HCT116 (cell line): Measurements from ENCODE around the gene MYO3B. TPM values are rescaled to one million over a fixed set of nuclear protein-coding genes. Genes with fewer than 3 reads are reported as not detected.

ENCODE experiments used
- ATAC-seq: fragments of 200-7000 bp; cut with Tn5 transposase; 2 replicates; pipeline ENCODE4 v1.9.1; 2020; ENCODE audit warnings: mild to moderate bottlenecking, moderate library complexity
- BruUV-seq: library from RNA; stranded (reverse); fragments of 400-500 nt; replicated peaks from 2 replicates; lab custom pipeline; 2021; lab: Mats Ljungman, UMichigan
- CTCF ChIA-PET: fragments of 300-600 bp; sonication (Branson Sonifier 250); formaldehyde crosslinking; loops from one replicate; lab custom pipeline; 2021; ENCODE audit warnings: antibody characterized with exemption; lab: Charles Lee
- POLR2A ChIA-PET: fragments of 300-600, 350-600 bp; sonication (Branson Sonifier 250); formaldehyde crosslinking; loops from one replicate; lab custom pipeline; 2021; ENCODE audit warnings: antibody characterized with exemption; lab: Charles Lee
- RAD21 ChIA-PET, 2 experiments: fragments of 300-600 bp; sonication (Branson Sonifier 250); formaldehyde crosslinking; loops; one replicate each; lab custom pipeline; 2023; ENCODE audit warnings: low total read pairs in 2 of 2; ENCODE audit not compliant: uncharacterized antibody in 2 of 2, unreplicated experiment in 2 of 2, low non-redundant PET in 1 of 2; lab: Charles Lee
- DNase-seq: peaks from one replicate; pipeline ENCODE4 v3.0.0-alpha.2; 2010; ENCODE audit warnings: low read depth, low spot score
- H2AFZ ChIP-seq: fragments of 200-600 bp; shearing (Covaris generic), sonication (generic); 2 replicates; pipeline ENCODE4 v1.6.1; 2017; ENCODE audit warnings: low read depth, mixed run types, mixed read lengths, antibody characterized with exemption, low read length; ENCODE audit not compliant: poor library complexity, severe bottlenecking
- H3K27ac ChIP-seq: 2 replicates; pipeline ENCODE4 v1.5.1; 2012; ENCODE audit warnings: low read depth, low read length
- H3K27me3 ChIP-seq: fragments of 200-600 bp; sonication (generic); 2 replicates; pipeline ENCODE4 v1.6.1; 2016; ENCODE audit warnings: mixed run types, low read length, mixed read lengths; ENCODE audit not compliant: insufficient read depth
- H3K36me3 ChIP-seq, 2 experiments: fragments of 200-500 bp in 1 of 2; fragments of 200-600 bp in 1 of 2; sonication (Bioruptor generic) in 1 of 2; sonication (generic) in 1 of 2; 2 replicates each; pipeline versions ENCODE4 v1.5.1 to v1.6.1; 2014 to 2016; ENCODE audit warnings: low read length in 2 of 2, inconsistent platforms in 1 of 2, mixed read lengths in 1 of 2, mixed run types in 1 of 2; ENCODE audit not compliant: insufficient read depth in 2 of 2, control insufficient read depth in 1 of 2
- H3K4me1 ChIP-seq, 2 experiments: fragments of 200-600 bp in 1 of 2; sonication (generic) in 1 of 2; 2 replicates each; pipeline versions ENCODE4 v1.5.1 to v1.6.1; 2012 to 2017; ENCODE audit warnings: low read length in 2 of 2, inconsistent platforms in 1 of 2, mild to moderate bottlenecking in 1 of 2, mixed read lengths in 1 of 2, mixed run types in 1 of 2, moderate library complexity in 1 of 2; ENCODE audit not compliant: insufficient read depth in 2 of 2, control insufficient read depth in 1 of 2
- H3K4me2 ChIP-seq: fragments of 200-600 bp; sonication (generic); 2 replicates; pipeline ENCODE4 v1.6.1; 2017; ENCODE audit warnings: mixed run types, low read length, mixed read lengths
- H3K4me3 ChIP-seq, 2 experiments: fragments of 200-600 bp in 1 of 2; sonication (generic) in 1 of 2; replicated peaks in 1 of 2; 2 replicates each; pipeline ENCODE4 v1.5.1; 2011 to 2016; ENCODE audit warnings: low read length in 2 of 2, control low read depth in 1 of 2, low read depth in 1 of 2, mild to moderate bottlenecking in 1 of 2, mixed read lengths in 1 of 2, mixed run types in 1 of 2
- H3K79me2 ChIP-seq: fragments of 200-600 bp; sonication (generic); 2 replicates; pipeline ENCODE4 v1.6.1; 2017; ENCODE audit warnings: mild to moderate bottlenecking, mixed run types, low read length, moderate library complexity, mixed read lengths; ENCODE audit not compliant: insufficient read depth
- H3K9ac ChIP-seq: fragments of 200-600 bp; sonication (generic); 2 replicates; pipeline ENCODE4 v1.6.1; 2016; ENCODE audit warnings: low read length, mixed read lengths
- H3K9me2 ChIP-seq: fragments of 200-600 bp; sonication (generic), shearing (Covaris generic); 2 replicates; pipeline ENCODE4 v1.6.1; 2017; ENCODE audit warnings: mixed run types, mild to moderate bottlenecking, moderate library complexity; ENCODE audit not compliant: insufficient read depth
- H3K9me3 ChIP-seq, 2 experiments: fragments of 200-500 bp in 1 of 2; fragments of 200-600 bp in 1 of 2; sonication (Bioruptor generic) in 1 of 2; sonication (generic) in 1 of 2; 2 replicates each; pipeline ENCODE4 v1.6.1; 2014 to 2017; ENCODE audit warnings: low read length in 2 of 2, mixed read lengths in 2 of 2, inconsistent platforms in 1 of 2, low read depth in 1 of 2, mild to moderate bottlenecking in 1 of 2, mixed run types in 1 of 2, moderate library complexity in 1 of 2; ENCODE audit not compliant: control insufficient read depth in 1 of 2, insufficient read depth in 1 of 2
- H4K20me1 ChIP-seq: fragments of 200-600 bp; sonication (generic), shearing (Covaris generic); 2 replicates; pipeline ENCODE4 v1.6.1; 2017; ENCODE audit warnings: mixed run types, mild to moderate bottlenecking, moderate library complexity; ENCODE audit not compliant: insufficient read depth
- CEBPB ChIP-seq: IDR thresholded peaks from 2 replicates; pipeline ENCODE4 v1.6.1; 2012; ENCODE audit warnings: low read depth
- CTCF ChIP-seq, 3 experiments: fragments of 200-600 bp in 1 of 3; sonication (generic) in 1 of 3; IDR thresholded peaks in 2 of 3; conservative IDR thresholded peaks in 1 of 3; 2 replicates each; pipeline ENCODE4 v1.5.1; 2012 to 2017; ENCODE audit warnings: low read depth in 2 of 3, low read length in 2 of 3, antibody characterized with exemption in 1 of 3, borderline replicate concordance in 1 of 3, control low read depth in 1 of 3, mild to moderate bottlenecking in 1 of 3, mixed read lengths in 1 of 3, mixed run types in 1 of 3, moderate library complexity in 1 of 3; ENCODE audit not compliant: insufficient read depth in 1 of 3
- EGR1 ChIP-seq: IDR thresholded peaks from 2 replicates; pipeline ENCODE4 v1.6.1; 2012; ENCODE audit warnings: low read depth
- ELF1 ChIP-seq: IDR thresholded peaks from 2 replicates; pipeline ENCODE4 v1.6.1; 2012; ENCODE audit warnings: low read depth, borderline replicate concordance
- EZH2phosphoT487 ChIP-seq: fragments of 200-600 bp; IDR thresholded peaks from 2 replicates; pipeline ENCODE4 v1.6.1; 2018; ENCODE audit warnings: antibody characterized with exemption, borderline replicate concordance
- FOSL1 ChIP-seq: IDR thresholded peaks from 2 replicates; pipeline ENCODE4 v1.6.1; 2012; ENCODE audit warnings: low read depth
- JUND ChIP-seq: IDR thresholded peaks from 2 replicates; pipeline ENCODE4 v1.6.1; 2012
- POLR2A ChIP-seq: IDR thresholded peaks from 2 replicates; pipeline ENCODE4 v1.7.0; 2011; ENCODE audit warnings: borderline replicate concordance; ENCODE audit not compliant: insufficient read depth, insufficient read length; ENCODE audit errors: extremely low read depth
- SIN3A ChIP-seq: IDR thresholded peaks from 2 replicates; pipeline ENCODE4 v1.6.1; 2012; ENCODE audit warnings: low read depth
- SRF ChIP-seq: IDR thresholded peaks from 2 replicates; pipeline ENCODE4 v1.6.1; 2012; ENCODE audit warnings: low read depth
- ZFX ChIP-seq: fragments of 450-650 bp; IDR thresholded peaks from 2 replicates; pipeline ENCODE4 v1.6.1; 2017
- intact Hi-C: fragments of 100-400 bp; cut with micrococcal nuclease; formaldehyde crosslinking; loops from 2 replicates; pipeline ENCODE4 v1.10.0; 2022
- total RNA-seq: library from RNA; stranded (reverse); gene quantifications from one replicate; pipeline ENCODE4 v1.2.1, GENCODE V29; 2021; ENCODE audit not compliant: unreplicated experiment
- TF ChIP-seq, protein P1 (sequence below): IDR thresholded peaks from 2 replicates; pipeline ENCODE4 v1.6.1; 2011; ENCODE audit warnings: mild to moderate bottlenecking, low read length, moderate library complexity; ENCODE audit not compliant: insufficient replicate concordance; ENCODE audit errors: extremely low read depth

Gene MYO3B
- total RNA-seq, 1 experiment from 2014 or later = not detected

DNA sequence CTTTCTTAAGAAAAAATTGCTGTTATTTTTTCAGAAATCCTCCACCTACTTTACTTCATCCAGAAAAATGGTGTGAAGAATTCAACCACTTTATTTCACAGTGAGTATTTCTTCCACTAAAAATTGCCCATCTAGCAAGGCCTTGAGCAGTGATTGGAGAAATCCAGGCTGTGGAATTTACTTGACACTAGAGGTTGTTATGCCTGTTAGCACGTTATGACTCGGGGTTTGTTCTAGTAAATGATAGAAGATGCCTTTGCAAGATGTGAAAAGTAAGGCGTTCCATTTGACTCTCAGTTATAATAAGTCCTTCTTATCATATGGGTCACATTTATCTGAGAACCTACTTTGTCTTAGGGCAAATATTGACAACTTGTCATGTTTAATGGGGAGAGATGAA is 157.4 kb downstream of the MYO3B start:
- H3K4me3 ChIP-seq = no peak overlapping the region
- no peak for ATAC-seq
- TF ChIP-seq SIN3A (no peak), CTCF (IDR thresholded peaks at IDR 0.05 in 2 of 3, conservative IDR thresholded peaks at IDR 0.05 in 1 of 3; ENCODE audit: borderline replicate concordance in 1 of 3, insufficient read depth in 1 of 3, low read depth in 2 of 3, low read length in 2 of 3) (no peak), POLR2A (no peak), EZH2phosphoT487 (no peak), ELF1 (no peak), ZFX (no peak), EGR1 (no peak), FOSL1 (no peak), JUND (no peak), SRF (no peak), CEBPB (no peak)
- TF ChIP-seq, protein P1, sequence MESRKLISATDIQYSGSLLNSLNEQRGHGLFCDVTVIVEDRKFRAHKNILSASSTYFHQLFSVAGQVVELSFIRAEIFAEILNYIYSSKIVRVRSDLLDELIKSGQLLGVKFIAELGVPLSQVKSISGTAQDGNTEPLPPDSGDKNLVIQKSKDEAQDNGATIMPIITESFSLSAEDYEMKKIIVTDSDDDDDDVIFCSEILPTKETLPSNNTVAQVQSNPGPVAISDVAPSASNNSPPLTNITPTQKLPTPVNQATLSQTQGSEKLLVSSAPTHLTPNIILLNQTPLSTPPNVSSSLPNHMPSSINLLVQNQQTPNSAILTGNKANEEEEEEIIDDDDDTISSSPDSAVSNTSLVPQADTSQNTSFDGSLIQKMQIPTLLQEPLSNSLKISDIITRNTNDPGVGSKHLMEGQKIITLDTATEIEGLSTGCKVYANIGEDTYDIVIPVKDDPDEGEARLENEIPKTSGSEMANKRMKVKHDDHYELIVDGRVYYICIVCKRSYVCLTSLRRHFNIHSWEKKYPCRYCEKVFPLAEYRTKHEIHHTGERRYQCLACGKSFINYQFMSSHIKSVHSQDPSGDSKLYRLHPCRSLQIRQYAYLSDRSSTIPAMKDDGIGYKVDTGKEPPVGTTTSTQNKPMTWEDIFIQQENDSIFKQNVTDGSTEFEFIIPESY = no peak
- TF ChIP-seq, all 23 proteins: peak for 0
- BruUV-seq = no TSS peak
- H3K4me1 ChIP-seq = no peaks in the 10 kb centered on the region
- ChIA-PET RAD21 (no interaction called here), POLR2A (no interaction called here), CTCF (no interaction called here)
- no peak overlapping the region for H3K27ac ChIP-seq
- no peaks in the 10 kb centered on the region for H3K9me2 ChIP-seq
- no peak overlapping the region for H3K4me2 ChIP-seq
- H3K36me3 ChIP-seq = no peaks in the 10 kb centered on the region
- intact Hi-C loops = no loop called here
- H4K20me1 ChIP-seq = no peaks in the 10 kb centered on the region
- no peak overlapping the region for H3K9ac ChIP-seq
- DNase-seq = no peak
- H2AFZ ChIP-seq = no peak overlapping the region
- H3K79me2 ChIP-seq = no peaks in the 10 kb centered on the region
- no peaks in the 10 kb centered on the region for H3K27me3 ChIP-seq
- H3K9me3 ChIP-seq = no peaks in the 10 kb centered on the region
